ENCODE results near the gene RBM22. TPM values are rescaled to one million over a fixed set of nuclear protein-coding genes. Genes with fewer than 3 reads are reported as not detected.
"Not testable (repeated sequence)": the region's sequence is repeated elsewhere in the genome, so short reads cannot be mapped to it uniquely, and the experiment has no call there.

The RBM22 gene
- total RNA-seq (38.4 TPM), polyA plus RNA-seq (76.7 TPM)
- long read RNA-seq, donor 1, partial matches to known transcripts: 0 of 1 reads
- long read RNA-seq, donor 1, other reads (novel, unspliced or antisense): 0 of 1 reads
- long read RNA-seq, donor 2: 0 reads
- long read RNA-seq, donor 3, transcript RBM22-201 (11 exons, 2,342 nt): major isoform, 10 of 26 reads
- long read RNA-seq, donor 3, transcript RBM22-204 (4 exons, 2,067 nt): minor isoform, 5 of 26 reads
- long read RNA-seq, donor 3, partial matches to known transcripts: 6 of 26 reads
- long read RNA-seq, donor 3, other reads (novel, unspliced or antisense): 0 of 26 reads
- long read RNA-seq, donor 4, transcript RBM22-201 (11 exons, 2,342 nt): major isoform, 5 of 11 reads
- long read RNA-seq, donor 4, partial matches to known transcripts: 0 of 11 reads
- long read RNA-seq, donor 4, other reads (novel, unspliced or antisense): 0 of 11 reads
- long read RNA-seq, donor 5, transcript RBM22-201 (11 exons, 2,342 nt): major isoform, 11 of 35 reads
- long read RNA-seq, donor 5, transcript RBM22-204 (4 exons, 2,067 nt): minor isoform, 7 of 35 reads
- long read RNA-seq, donor 5, partial matches to known transcripts: 13 of 35 reads
- long read RNA-seq, donor 5, other reads (novel, unspliced or antisense): 0 of 35 reads
- long read RNA-seq, donor 6, transcript RBM22-201 (11 exons, 2,342 nt): major isoform, 9 of 12 reads
- long read RNA-seq, donor 6, partial matches to known transcripts: 0 of 12 reads
- long read RNA-seq, donor 6, other reads (novel, unspliced or antisense): 0 of 12 reads
- long read RNA-seq, donor 7, transcript RBM22-201 (11 exons, 2,342 nt): major isoform, 12 of 18 reads
- long read RNA-seq, donor 7, partial matches to known transcripts: 0 of 18 reads
- long read RNA-seq, donor 7, other reads (novel, unspliced or antisense): 0 of 18 reads
- long read RNA-seq, donor 8, partial matches to known transcripts: 0 of 4 reads
- long read RNA-seq, donor 8, other reads (novel, unspliced or antisense): 0 of 4 reads
- long read RNA-seq, donor 9, transcript RBM22-201 (11 exons, 2,342 nt): major isoform, 8 of 13 reads
- long read RNA-seq, donor 9, partial matches to known transcripts: 0 of 13 reads
- long read RNA-seq, donor 9, other reads (novel, unspliced or antisense): 0 of 13 reads
- long read RNA-seq, donor 10, transcript RBM22-201 (11 exons, 2,342 nt): major isoform, 6 of 10 reads
- long read RNA-seq, donor 10, partial matches to known transcripts: 0 of 10 reads
- long read RNA-seq, donor 10, other reads (novel, unspliced or antisense): 0 of 10 reads

DNA sequence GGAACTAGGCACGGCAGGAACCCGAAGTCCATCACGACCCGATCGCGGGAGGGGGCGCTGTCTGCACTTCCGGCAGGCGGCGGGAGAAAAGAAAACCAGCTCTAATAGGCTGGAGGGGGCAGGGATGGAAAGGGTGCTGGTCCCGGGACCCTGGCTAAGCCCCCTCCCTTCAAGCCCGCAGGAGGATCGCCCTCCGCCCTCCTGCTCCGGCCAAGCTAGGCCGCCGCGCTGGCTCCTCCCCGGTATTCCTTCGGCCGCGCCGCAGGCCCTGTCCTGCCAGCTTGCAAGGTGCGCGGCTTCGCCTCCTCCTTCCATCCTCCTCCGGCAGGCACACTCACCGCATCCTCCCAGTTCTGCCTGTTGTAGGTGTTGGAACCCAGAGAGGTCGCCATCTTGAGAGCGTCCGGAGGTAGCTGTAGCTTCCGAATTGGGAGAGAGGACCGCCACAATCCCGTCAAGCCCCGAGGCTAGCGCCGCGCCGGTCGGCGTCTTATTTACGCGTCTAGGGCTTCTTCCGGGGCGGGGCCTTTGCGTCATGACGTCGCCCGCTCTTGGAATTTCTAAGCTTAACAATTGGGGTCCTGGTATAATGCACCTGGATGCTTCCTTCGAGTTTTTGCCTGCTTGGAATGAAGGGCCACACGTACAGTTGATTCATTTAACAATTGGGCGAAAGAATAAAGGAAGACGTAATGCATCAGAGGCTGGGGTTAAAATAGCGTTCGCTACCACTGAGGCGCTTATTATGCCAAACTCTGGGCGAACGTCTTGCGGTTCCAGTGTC is at the start of gene RBM22:
Gene RBM22 (minus strand): TSS at position 469 of the 784 bp plus-strand sequence. CDS start 77 bp downstream, at position 392.
- Histone ChIP-seq H3K4me3 (ENCODE audit: low read length in 2 of 2) (peak within 1 kb of the TSS; percentile 98 to 99), H3K27ac (ENCODE audit: low read depth in 1 of 2, low read length in 1 of 2) (peak within 1 kb of the TSS; percentile 95 to 97), H3K9me3 (ENCODE audit: control insufficient read depth in 2 of 2, insufficient read depth in 1 of 2, low read length in 1 of 2) (peaks cover 0 to 4% of the 10 kb centered on the region in 2 donors), H3K36me3 (ENCODE audit: control insufficient read depth in 2 of 2, insufficient read depth in 2 of 2, low read length in 1 of 2) (peaks cover 31 to 35% of the 10 kb centered on the region in 2 donors), H3K4me1 (ENCODE audit: control insufficient read depth in 2 of 2, insufficient read depth in 2 of 2, low read length in 2 of 2) (peaks cover 7% of the 10 kb centered on the region in 2 donors), H3K27me3 (ENCODE audit: control insufficient read depth in 2 of 2, insufficient read depth in 1 of 2, low read length in 1 of 2) (peaks cover 0 to 2% of the 10 kb centered on the region in 2 donors)
- under 1% methylated on average over 59 of the region's 59 CpGs for WGBS
- DNase-seq (ENCODE audit: low read depth in 6 of 9, low spot score in 9 of 9): peak; percentile 80 to 96 (median 91)

DNA sequence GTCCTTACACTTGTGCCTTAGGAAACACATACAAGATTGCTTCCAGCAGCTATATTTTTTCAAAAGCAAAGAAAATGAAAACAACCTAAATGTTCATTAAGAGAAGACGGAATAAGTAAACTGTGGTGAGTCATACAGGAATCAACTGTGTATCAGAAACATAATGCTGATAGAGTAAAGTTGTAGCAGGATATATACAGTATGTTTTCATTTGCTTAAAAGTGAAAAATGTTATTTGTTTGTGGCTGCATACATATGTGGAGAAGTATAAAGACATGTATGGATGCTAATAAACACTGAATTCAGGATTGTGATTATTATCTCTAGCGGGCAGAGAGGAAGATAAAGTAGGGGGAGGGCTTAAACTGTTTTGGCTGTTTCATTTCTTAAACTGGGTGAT is 49.6 kb upstream of the RBM22 start:
- no peak for DNase-seq (ENCODE audit: low read depth in 6 of 9, low spot score in 9 of 9)
- WGBS: 95% methylated on average over 2 of the region's 2 CpGs
- H3K9me3 ChIP-seq (ENCODE audit: control insufficient read depth in 2 of 2, insufficient read depth in 1 of 2, low read length in 1 of 2): no peaks in the 10 kb centered on the region
- no peak overlapping the region for H3K4me3 ChIP-seq (ENCODE audit: low read length in 2 of 2)
- no peaks in the 10 kb centered on the region for H3K4me1 ChIP-seq (ENCODE audit: control insufficient read depth in 2 of 2, insufficient read depth in 2 of 2, low read length in 2 of 2)
- no peak overlapping the region for H3K27ac ChIP-seq (ENCODE audit: low read depth in 1 of 2, low read length in 1 of 2)
- peaks cover 21 to 43% of the 10 kb centered on the region in 2 donors for H3K36me3 ChIP-seq (ENCODE audit: control insufficient read depth in 2 of 2, insufficient read depth in 2 of 2, low read length in 1 of 2)
- no peaks in the 10 kb centered on the region for H3K27me3 ChIP-seq (ENCODE audit: control insufficient read depth in 2 of 2, insufficient read depth in 1 of 2, low read length in 1 of 2)

DNA sequence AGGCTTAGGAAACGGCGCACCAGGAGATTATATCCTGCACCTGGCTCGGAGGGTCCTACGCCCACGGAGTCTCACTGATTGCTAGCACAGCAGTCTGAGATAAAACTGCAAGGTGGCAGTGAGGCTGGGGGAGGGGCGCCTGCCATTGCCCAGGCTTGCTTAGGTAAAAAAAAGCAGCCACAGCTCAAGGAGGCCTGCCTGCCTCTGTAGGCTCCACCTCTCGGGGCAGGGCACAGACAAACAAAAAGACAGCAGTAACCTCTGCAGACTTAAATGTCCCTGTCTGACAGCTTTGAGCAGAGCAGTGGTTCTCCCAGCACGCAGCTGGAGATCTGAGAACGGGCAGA is 42.3 kb upstream of the RBM22 start:
- H3K27me3 ChIP-seq (ENCODE audit: control insufficient read depth in 2 of 2, insufficient read depth in 1 of 2, low read length in 1 of 2); H3K4me3 ChIP-seq (ENCODE audit: low read length in 2 of 2); H3K9me3 ChIP-seq (ENCODE audit: control insufficient read depth in 2 of 2, insufficient read depth in 1 of 2, low read length in 1 of 2); H3K27ac ChIP-seq (ENCODE audit: low read depth in 1 of 2, low read length in 1 of 2); H3K36me3 ChIP-seq (ENCODE audit: control insufficient read depth in 2 of 2, insufficient read depth in 2 of 2, low read length in 1 of 2); H3K4me1 ChIP-seq (ENCODE audit: control insufficient read depth in 2 of 2, insufficient read depth in 2 of 2, low read length in 2 of 2); DNase-seq (ENCODE audit: low read depth in 6 of 9, low spot score in 9 of 9): not testable (repeated sequence)
- 96% methylated on average over 9 of the region's 9 CpGs for WGBS

DNA sequence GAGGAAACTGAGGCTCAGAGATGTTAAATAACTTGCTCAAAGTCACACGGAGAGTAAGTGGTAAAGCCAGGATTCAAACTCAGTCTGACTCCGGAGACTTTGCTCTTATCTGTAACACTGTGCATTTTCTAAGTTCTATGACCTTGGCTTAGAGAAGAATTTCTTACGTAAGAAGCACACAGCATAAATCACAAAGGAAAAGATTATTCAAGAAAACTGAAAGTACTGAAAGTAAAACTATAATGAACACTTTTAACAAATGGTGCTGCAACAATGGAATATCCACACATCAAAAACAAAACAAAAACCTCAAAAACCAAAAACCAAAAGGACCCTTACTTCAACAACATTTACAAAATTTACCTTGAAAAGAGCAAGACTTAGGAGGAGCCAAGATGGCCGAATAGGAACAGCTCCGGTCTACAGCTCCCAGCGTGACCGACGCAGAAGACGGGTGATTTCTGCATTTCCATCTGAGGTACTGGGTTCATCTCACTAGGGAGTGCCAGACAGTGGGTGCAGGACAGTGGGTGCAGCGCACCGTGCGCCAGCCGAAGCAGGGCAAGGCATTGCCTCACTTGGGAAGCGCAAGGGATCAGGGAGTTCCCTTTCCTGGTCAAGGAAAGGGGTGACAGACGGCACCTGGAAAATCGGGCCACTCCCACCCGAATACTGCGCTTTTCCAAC is 41.7 kb upstream of the RBM22 start:
- not testable (repeated sequence) for H3K27ac ChIP-seq (ENCODE audit: low read depth in 1 of 2, low read length in 1 of 2); H3K9me3 ChIP-seq (ENCODE audit: control insufficient read depth in 2 of 2, insufficient read depth in 1 of 2, low read length in 1 of 2); H3K4me1 ChIP-seq (ENCODE audit: control insufficient read depth in 2 of 2, insufficient read depth in 2 of 2, low read length in 2 of 2); H3K4me3 ChIP-seq (ENCODE audit: low read length in 2 of 2); DNase-seq (ENCODE audit: low read depth in 6 of 9, low spot score in 9 of 9); H3K27me3 ChIP-seq (ENCODE audit: control insufficient read depth in 2 of 2, insufficient read depth in 1 of 2, low read length in 1 of 2); H3K36me3 ChIP-seq (ENCODE audit: control insufficient read depth in 2 of 2, insufficient read depth in 2 of 2, low read length in 1 of 2)
- WGBS: 93% methylated on average over 18 of the region's 18 CpGs

DNA sequence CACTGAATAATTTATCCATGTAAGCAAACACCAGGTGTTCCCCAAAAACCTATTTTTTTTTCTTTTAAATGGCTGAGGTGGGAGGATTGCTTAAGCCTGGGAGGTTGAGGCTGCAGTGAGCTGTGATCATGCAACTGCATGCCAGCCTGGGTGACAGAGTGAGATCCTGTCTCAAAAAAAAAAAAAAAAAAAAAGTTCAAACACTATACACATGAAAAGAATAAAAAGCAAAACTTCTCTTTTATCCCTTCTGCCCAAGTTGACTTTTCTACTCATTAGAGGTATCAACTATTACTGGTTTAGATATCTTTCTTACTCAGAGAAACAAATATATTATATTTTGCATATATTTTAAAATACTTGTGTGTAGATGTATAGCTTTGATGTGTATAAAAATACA is 40.1 kb upstream of the RBM22 start:
- Histone ChIP-seq H3K4me1 (ENCODE audit: control insufficient read depth in 2 of 2, insufficient read depth in 2 of 2, low read length in 2 of 2) (no peaks in the 10 kb centered on the region), H3K27me3 (ENCODE audit: control insufficient read depth in 2 of 2, insufficient read depth in 1 of 2, low read length in 1 of 2) (no peaks in the 10 kb centered on the region), H3K9me3 (ENCODE audit: control insufficient read depth in 2 of 2, insufficient read depth in 1 of 2, low read length in 1 of 2) (peaks cover 0 to 3% of the 10 kb centered on the region in 2 donors), H3K36me3 (ENCODE audit: control insufficient read depth in 2 of 2, insufficient read depth in 2 of 2, low read length in 1 of 2) (peaks cover 3 to 13% of the 10 kb centered on the region in 2 donors), H3K4me3 (ENCODE audit: low read length in 2 of 2) (no peak overlapping the region), H3K27ac (ENCODE audit: low read depth in 1 of 2, low read length in 1 of 2) (no peak overlapping the region)
- DNase-seq (ENCODE audit: low read depth in 6 of 9, low spot score in 9 of 9): no peak

DNA sequence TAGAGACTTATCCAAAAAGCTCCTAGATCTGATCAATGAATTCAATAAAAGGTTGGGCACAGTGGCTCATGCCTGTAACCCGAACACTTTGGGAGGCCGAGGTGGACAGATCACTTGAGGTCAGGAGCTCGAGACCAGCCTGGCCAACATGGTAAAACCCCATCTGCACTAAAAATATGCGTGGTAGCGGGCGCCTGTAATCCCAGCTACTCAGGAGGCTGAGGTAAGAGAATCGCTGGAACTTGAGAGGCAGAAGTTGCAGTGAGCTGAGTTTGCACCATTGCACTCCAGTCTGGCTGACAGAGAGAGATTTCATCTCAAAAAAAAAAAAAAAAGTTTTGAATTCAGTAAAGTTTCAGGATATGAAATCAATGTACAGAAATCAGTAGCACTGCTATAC is 38.0 kb upstream of the RBM22 start:
- no peak for DNase-seq (ENCODE audit: low read depth in 6 of 9, low spot score in 9 of 9)
- Histone ChIP-seq H3K4me3 (ENCODE audit: low read length in 2 of 2) (no peak overlapping the region), H3K27ac (ENCODE audit: low read depth in 1 of 2, low read length in 1 of 2) (no peak overlapping the region), H3K36me3 (ENCODE audit: control insufficient read depth in 2 of 2, insufficient read depth in 2 of 2, low read length in 1 of 2) (peaks cover 16 to 24% of the 10 kb centered on the region in 2 donors), H3K9me3 (ENCODE audit: control insufficient read depth in 2 of 2, insufficient read depth in 1 of 2, low read length in 1 of 2) (peaks cover 0 to 3% of the 10 kb centered on the region in 2 donors), H3K27me3 (ENCODE audit: control insufficient read depth in 2 of 2, insufficient read depth in 1 of 2, low read length in 1 of 2) (no peaks in the 10 kb centered on the region), H3K4me1 (ENCODE audit: control insufficient read depth in 2 of 2, insufficient read depth in 2 of 2, low read length in 2 of 2) (no peaks in the 10 kb centered on the region)
- 98% methylated on average over 7 of the region's 7 CpGs for WGBS

DNA sequence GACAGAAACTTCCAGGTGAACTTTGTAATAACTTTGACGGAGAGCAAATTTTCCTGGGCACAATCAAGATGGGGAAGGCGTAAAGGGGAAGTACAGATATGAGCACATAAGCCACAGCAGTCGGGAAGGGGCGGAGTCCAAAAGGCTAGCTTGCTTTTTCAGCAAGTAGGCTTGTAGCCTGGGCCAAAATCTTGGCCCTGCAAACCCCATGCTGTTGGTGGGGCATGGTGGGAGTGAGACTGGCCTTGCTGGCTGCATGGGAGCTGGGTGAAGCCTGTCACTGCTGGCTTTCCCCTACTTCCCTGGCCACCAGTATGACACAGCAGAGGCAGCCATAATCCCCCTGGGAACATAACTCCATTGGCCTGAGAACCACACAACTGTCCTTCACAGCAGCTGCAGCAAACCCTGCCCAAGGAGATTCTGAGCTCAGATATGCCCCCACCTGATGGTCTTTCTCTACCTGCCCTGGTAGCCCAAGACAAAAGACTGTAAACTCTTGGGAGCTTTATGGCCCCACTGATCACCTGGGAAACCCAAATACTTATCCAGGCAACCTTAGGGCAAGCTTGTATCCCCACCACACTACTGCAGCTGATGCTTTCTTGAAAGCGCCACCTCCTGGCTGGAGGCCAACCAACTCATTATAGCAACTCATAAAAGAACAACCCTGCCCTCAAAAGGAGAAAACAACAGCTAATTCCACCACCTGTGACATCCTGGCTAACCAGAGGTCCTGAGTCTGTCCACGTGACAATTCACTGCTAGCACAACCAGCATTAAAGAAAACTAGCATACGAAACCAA is 33.9 kb upstream of the RBM22 start:
- H3K27me3 ChIP-seq (ENCODE audit: control insufficient read depth in 2 of 2, insufficient read depth in 1 of 2, low read length in 1 of 2): no peaks in the 10 kb centered on the region
- 88% methylated on average over 7 of the region's 7 CpGs for WGBS
- peak in 1 of 9 donors; percentile 30 for DNase-seq (ENCODE audit: low read depth in 6 of 9, low spot score in 9 of 9)
- H3K4me3 ChIP-seq (ENCODE audit: low read length in 2 of 2): no peak overlapping the region
- H3K9me3 ChIP-seq (ENCODE audit: control insufficient read depth in 2 of 2, insufficient read depth in 1 of 2, low read length in 1 of 2): no peaks in the 10 kb centered on the region
- no peaks in the 10 kb centered on the region for H3K4me1 ChIP-seq (ENCODE audit: control insufficient read depth in 2 of 2, insufficient read depth in 2 of 2, low read length in 2 of 2)
- peaks cover 18 to 55% of the 10 kb centered on the region in 2 donors for H3K36me3 ChIP-seq (ENCODE audit: control insufficient read depth in 2 of 2, insufficient read depth in 2 of 2, low read length in 1 of 2)
- H3K27ac ChIP-seq (ENCODE audit: low read depth in 1 of 2, low read length in 1 of 2): no peak overlapping the region
